Mononuclear cell (primary cell): ENCODE results near the gene ACSF3. TPM values are rescaled to one million over a fixed set of nuclear protein-coding genes. Genes with fewer than 3 reads are reported as not detected.
"Not testable (repeated sequence)": the region's sequence is repeated elsewhere in the genome, so short reads cannot be mapped to it uniquely, and the experiment has no call there.

Source experiments
- H3K27me3 ChIP-seq: 2 replicates; pipeline ENCODE4 v1.6.0; 2011; ENCODE audit warnings: low read length, control low read depth; ENCODE audit not compliant: insufficient read depth
- H3K4me1 ChIP-seq: 2 replicates; pipeline ENCODE4 v1.5.1; 2011; ENCODE audit warnings: mild to moderate bottlenecking, low read length, control low read depth; ENCODE audit not compliant: insufficient read depth
- H3K4me3 ChIP-seq: 2 replicates; pipeline ENCODE4 v1.5.1; 2011; ENCODE audit warnings: mild to moderate bottlenecking, low read length, moderate library complexity
- H3K9me3 ChIP-seq: 2 replicates; pipeline ENCODE4 v1.5.1; 2011; ENCODE audit warnings: low read depth, mild to moderate bottlenecking, control low read depth, low read length
- total RNA-seq: library from RNA; depleted of rRNA; stranded (reverse); fragments of >200 nt; gene quantifications from one replicate; pipeline ENCODE4 v1.2.3, GENCODE V29; 2012

The ACSF3 gene
- total RNA-seq, 1 donor: 20.9 TPM

DNA sequence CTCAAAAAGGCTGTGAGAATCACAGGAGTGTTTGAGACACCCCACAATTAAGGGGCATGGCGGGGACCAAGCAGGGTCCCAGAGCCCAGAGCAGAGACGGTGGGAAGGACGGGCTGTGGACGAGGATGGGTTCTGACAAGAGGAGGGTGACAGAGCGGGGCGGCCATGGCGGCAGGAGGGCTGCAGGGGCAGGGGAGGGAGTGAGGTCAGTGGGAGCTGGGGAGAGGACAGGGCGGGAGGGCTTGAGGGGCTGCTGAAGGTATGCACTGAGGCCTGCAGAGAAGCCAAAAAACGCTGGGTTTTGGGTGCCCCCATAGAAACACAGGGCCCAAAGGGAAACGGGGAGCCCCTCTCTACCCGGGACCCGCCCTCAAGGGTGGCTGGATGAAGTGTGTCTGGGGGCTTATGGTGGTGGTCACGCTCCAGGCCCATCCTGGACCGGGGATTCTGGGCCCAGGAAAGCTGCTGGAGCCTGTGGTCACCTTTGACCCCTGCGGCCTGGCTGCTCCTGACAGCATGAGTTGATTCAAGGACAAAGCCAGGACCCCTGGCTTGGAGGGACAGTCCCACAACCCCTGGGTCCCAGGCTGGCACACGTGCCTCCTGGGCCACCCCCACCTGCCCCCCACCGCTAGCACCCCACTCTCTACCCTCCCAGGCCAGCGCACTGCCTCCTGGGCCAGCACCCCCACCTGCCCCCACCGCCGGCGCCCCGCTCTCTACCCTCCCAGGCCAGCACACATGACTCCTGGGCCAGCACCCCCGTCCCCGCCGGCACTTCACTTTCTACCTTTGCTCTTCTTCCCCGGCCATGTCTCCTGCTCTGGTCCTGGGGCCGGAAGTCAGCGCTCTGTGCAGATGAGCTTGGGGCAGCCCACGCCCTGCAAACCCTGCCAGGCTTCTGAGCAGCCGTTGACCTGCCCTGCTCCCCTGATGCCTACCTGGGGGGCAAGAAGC lies 31.0 kb upstream of the ACSF3 start:
- H3K9me3 ChIP-seq: no peaks in the 10 kb centered on the region
- H3K4me1 ChIP-seq: no peaks in the 10 kb centered on the region
- no peaks in the 10 kb centered on the region for H3K27me3 ChIP-seq
- H3K4me3 ChIP-seq: no peak overlapping the region

DNA sequence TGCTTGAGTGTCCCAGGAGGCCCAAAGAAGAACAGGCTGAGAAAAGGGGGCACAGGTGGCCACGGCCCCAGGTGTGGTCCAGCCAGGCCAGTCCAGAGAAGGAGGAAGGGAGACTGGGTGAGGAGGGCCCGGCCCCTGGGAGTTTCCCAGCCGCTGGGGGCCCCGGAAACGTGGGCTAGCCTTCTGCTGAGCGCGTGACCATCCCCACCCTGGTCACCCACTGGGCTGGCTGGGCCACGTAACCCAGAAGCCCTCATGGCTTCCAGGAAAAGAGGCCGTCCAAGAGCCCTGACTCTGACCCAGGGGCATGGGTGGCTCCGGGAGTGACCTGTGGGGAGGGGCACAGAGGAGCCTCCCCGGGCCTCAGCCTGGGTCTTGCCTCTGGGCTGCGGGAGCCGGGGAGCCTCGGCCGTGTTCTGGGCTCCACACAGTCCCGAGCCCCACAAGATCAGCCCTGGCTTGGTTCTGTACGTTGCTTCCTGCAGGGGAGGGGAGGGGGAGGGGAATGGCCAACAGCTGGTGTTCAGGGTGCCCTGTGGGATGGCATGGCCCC lies 29.8 kb upstream of the ACSF3 start:
- no peaks in the 10 kb centered on the region for H3K27me3 ChIP-seq
- H3K9me3 ChIP-seq: no peaks in the 10 kb centered on the region
- H3K4me1 ChIP-seq: no peaks in the 10 kb centered on the region
- no peak overlapping the region for H3K4me3 ChIP-seq

DNA sequence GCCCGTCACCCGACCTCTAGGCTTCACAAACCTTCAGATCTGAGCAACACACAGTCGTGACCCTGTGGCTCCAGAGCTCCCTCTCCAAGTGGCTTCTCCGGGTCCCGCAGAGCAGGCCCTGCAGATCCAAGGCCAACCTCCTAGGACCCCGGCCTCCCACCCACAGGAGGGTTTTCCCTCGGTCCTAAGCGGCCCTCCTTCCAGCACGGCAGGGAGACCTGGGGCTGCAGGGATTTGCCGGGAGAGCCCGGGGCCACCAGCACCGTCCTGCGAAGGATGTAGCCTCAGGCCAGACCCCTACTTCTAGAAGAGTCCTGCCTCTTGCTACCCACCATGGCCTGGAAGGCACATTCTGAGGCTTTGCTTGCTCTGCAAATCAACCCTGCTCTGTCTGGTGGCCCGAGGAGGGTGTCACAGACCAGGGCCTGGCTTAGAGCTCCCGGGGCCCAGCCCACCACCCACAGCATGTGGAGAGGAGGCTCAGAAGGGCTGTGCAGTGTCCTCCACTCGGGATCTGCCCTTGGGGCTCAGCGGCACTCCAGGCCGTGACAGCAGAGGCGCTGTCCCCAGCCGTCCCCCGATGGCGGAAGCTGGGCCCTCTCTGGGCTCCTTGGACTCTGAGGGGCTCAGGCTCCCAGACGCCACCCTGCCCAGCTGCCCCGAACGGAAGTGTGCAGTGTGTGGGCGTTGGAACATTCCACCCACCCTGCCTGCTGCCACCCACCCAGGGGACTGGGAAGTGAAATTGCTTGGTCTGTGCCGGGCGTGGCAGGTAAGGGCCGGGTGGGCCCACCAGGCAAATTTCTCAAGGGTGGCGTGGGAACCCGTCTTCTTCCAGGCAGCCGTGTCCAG lies 28.8 kb upstream of the ACSF3 start:
- Histone ChIP-seq H3K4me3 (no peak overlapping the region), H3K4me1 (no peaks in the 10 kb centered on the region), H3K27me3 (no peaks in the 10 kb centered on the region), H3K9me3 (no peaks in the 10 kb centered on the region)

- H3K4me3 ChIP-seq: no peak overlapping the region
- H3K27me3 ChIP-seq: no peaks in the 10 kb centered on the region
- no peaks in the 10 kb centered on the region for H3K4me1 ChIP-seq
- no peaks in the 10 kb centered on the region for H3K9me3 ChIP-seq
Measured at GRCh38 chr16:89065458-89065822, 28.2 kb upstream of the ACSF3 start.

DNA sequence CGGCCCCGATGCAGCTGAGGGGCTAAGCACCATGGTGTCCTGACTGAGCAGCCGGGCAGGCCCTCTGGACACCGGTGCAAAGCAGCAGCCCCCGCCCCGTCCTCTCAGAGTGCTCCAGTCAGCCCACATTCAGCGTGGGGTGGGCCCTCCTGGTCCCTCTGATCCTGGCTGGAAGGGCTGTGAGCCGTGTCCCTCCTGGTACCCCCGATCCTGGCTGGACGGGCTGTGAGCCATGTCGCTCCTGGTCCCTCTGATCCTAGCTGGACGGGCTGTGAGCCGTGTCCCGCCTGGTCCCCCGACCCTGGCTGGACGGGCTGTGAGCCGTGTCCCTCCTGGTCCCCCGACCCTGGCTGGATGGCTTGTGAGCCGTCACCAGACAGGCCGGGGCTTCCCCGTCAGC lies 26.9 kb upstream of the ACSF3 start:
- Histone ChIP-seq H3K4me1 (no peaks in the 10 kb centered on the region), H3K4me3 (no peak overlapping the region), H3K27me3 (no peaks in the 10 kb centered on the region), H3K9me3 (no peaks in the 10 kb centered on the region)

- Histone ChIP-seq H3K4me1 (no peaks in the 10 kb centered on the region), H3K27me3 (no peaks in the 10 kb centered on the region), H3K9me3 (no peaks in the 10 kb centered on the region), H3K4me3 (no peak overlapping the region)
Measured at GRCh38 chr16:89067677-89068443, 25.8 kb upstream of the ACSF3 start.

GRCh38 chr16:89068814-89069616 lies 24.6 kb upstream of the ACSF3 start:
- H3K27me3 ChIP-seq, H3K4me1 ChIP-seq, H3K9me3 ChIP-seq, H3K4me3 ChIP-seq: not testable (repeated sequence)

DNA sequence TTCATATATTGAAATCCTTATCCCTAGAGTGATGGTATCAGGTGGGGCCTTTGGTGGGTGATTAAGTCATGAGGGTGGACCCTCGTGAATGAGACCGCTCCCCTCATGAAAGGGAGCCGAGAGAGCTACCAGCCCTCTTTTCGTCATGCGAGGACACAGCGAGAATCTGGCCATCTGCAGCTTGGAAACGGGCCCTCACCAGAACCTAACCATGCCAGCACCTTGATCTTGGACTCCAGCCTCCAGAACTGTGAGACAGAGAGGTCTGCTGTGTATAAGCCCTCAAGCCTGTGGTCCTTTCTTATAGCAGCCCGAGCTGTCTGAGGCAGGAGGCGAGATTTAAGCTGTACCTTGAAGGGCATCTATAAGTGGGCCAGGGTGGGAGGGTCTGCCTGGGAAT lies 23.7 kb upstream of the ACSF3 start:
- H3K27me3 ChIP-seq: no peaks in the 10 kb centered on the region
- H3K4me1 ChIP-seq: no peaks in the 10 kb centered on the region
- H3K9me3 ChIP-seq: no peaks in the 10 kb centered on the region
- no peak overlapping the region for H3K4me3 ChIP-seq

GRCh38 chr16:89070590-89070989 lies 23.1 kb upstream of the ACSF3 start:
- Histone ChIP-seq H3K4me1 (no peaks in the 10 kb centered on the region), H3K4me3 (no peak overlapping the region), H3K27me3 (no peaks in the 10 kb centered on the region), H3K9me3 (no peaks in the 10 kb centered on the region)

DNA sequence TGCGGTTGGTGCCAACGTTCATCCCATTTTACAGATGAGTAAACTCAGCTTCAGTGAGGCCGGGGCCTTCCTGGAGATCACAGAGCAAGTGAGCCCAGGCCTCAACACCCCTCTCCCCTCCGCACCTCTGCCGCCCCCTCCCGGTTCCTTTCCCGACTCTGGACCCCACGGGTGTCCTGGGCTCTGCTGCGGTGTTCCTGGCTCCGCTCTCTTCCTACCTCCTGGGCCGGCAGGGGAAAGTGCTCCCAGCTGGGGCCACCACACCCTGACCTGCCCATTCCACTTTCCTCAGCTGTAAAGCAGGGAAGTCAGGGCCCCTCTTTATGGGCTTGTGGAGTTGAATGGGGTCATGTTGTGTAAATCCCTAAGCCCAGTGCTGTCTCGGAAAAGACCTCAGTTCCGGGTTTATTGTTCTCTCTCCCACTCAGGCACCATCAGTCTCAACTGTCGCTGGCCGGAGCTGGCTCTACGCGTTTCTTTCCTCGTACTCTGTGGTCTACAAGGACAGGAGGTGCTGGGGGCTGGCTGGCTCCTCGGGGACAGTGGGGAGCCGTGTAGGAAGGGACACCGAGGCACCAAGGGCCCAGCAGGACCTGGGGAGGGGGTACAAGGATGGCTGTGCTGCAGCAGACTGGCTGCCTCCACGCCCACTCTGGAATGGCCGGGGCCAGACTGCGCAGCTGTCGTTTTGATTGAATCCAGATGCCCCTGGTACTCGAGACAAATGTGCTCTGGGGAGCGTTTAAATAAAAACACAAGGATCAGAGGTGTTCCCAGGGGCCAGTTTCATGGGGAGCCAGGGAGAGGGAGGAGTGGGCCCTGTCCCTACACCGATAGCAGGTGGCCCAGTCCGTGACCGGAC lies 21.7 kb upstream of the ACSF3 start:
- H3K9me3 ChIP-seq: no peaks in the 10 kb centered on the region
- no peak overlapping the region for H3K4me3 ChIP-seq
- no peaks in the 10 kb centered on the region for H3K4me1 ChIP-seq
- no peaks in the 10 kb centered on the region for H3K27me3 ChIP-seq

GRCh38 chr16:89072548-89073130 lies 21.0 kb upstream of the ACSF3 start:
- Histone ChIP-seq H3K27me3 (no peaks in the 10 kb centered on the region), H3K4me1 (no peaks in the 10 kb centered on the region), H3K4me3 (no peak overlapping the region), H3K9me3 (no peaks in the 10 kb centered on the region)

- Histone ChIP-seq H3K27me3 (no peaks in the 10 kb centered on the region), H3K4me3 (no peak overlapping the region), H3K9me3 (no peaks in the 10 kb centered on the region), H3K4me1 (no peaks in the 10 kb centered on the region)
Measured at GRCh38 chr16:89073346-89074071, 20.1 kb upstream of the ACSF3 start.
